ENCODE measurements around the gene UBE2D1. TPM values are rescaled to one million over a fixed set of nuclear protein-coding genes. Genes with fewer than 3 reads are reported as not detected.

Gene UBE2D1
- total RNA-seq, 2 donors from 2014 or later: 6.8 to 17.4 TPM

DNA sequence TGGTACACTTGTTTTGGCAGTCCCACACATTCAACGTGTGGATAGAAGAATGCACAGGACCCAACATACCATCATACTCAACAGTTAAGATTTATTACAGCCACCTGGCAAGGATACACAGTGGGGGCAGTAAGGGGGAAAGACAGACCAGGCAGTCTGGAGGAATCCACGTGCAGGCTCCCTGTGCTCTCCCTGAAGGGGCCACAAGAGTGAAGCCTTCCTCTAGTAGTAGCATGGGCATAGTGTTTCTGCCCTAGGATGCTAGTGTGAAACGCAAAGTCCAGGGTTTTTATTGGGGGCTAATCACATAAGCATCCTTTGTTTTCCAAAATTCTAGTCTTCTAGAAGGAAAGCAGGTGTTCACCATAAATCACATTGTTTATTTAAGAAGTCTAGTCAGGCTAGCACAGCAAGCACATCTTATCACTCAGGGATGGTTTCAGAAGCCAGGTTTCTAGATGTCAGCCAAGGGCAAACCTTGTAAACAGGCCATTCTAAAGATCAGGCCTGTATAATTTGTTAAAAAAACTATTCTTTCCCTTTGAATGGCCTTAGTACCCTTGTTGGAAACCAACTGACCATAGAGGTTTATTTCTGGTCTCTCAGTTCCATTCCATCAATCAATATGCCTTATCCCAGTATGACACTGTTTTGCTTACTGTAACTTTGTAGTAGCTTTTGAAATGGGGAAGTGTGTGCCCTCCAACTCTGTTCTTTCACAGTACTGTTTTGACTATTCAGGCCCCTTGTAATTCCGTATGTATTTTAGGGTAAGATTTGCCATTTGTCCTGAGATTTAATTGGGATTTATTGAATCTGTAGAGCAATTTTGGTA lies 38.0 kb downstream of the UBE2D1 start:
- TF ChIP-seq, protein P1, sequence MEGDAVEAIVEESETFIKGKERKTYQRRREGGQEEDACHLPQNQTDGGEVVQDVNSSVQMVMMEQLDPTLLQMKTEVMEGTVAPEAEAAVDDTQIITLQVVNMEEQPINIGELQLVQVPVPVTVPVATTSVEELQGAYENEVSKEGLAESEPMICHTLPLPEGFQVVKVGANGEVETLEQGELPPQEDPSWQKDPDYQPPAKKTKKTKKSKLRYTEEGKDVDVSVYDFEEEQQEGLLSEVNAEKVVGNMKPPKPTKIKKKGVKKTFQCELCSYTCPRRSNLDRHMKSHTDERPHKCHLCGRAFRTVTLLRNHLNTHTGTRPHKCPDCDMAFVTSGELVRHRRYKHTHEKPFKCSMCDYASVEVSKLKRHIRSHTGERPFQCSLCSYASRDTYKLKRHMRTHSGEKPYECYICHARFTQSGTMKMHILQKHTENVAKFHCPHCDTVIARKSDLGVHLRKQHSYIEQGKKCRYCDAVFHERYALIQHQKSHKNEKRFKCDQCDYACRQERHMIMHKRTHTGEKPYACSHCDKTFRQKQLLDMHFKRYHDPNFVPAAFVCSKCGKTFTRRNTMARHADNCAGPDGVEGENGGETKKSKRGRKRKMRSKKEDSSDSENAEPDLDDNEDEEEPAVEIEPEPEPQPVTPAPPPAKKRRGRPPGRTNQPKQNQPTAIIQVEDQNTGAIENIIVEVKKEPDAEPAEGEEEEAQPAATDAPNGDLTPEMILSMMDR (IDR thresholded peaks at IDR 0.05): no peak
- H3K36me3 ChIP-seq: no peaks in the 10 kb centered on the region
- no peak for ATAC-seq (ENCODE audit: insufficient number of reproducible peaks, low FRiP score, low read depth)

DNA sequence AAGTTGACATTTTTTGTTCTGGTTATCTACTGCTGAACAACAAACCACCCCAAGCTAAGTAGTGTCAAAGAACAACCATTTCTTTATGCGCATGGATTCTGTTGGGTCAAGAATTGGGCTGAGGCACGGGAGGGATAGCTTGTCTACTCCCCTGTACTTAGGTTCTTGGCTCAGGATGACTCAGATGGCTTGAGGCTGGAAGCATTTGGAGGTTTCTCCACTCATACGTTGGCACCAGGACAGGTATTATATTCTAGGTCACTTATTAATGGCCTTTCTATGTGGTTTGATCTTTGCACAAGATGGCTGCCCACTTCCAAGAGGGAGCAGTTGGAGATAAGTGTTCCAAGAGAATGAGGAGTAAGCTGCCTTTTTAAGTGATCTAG lies 38.6 kb downstream of the UBE2D1 start:
- Histone ChIP-seq H3K36me3 (no peaks in the 10 kb centered on the region), H3K4me3 (no peak overlapping the region), H3K27ac (no peak overlapping the region), H3K4me1 (ENCODE audit: control insufficient read depth in 1 of 2, low read depth in 2 of 2) (no peaks in the 10 kb centered on the region), H3K27me3 (replicated peaks; ENCODE audit: insufficient read depth) (no peaks in the 10 kb centered on the region), H3K9me3 (no peaks in the 10 kb centered on the region)
- TF ChIP-seq, protein P1 (IDR thresholded peaks at IDR 0.05): no peak
- ATAC-seq (ENCODE audit: insufficient number of reproducible peaks, low FRiP score, low read depth) (no peak), DNase-seq (ENCODE audit: low spot score) (no peak)

More for the DNA sequence above, 38.0 kb downstream of the UBE2D1 start:
- Histone ChIP-seq H3K4me1 (ENCODE audit: control insufficient read depth in 1 of 2, low read depth in 2 of 2) (no peaks in the 10 kb centered on the region), H3K9me3 (no peaks in the 10 kb centered on the region), H3K27ac (no peak overlapping the region), H3K27me3 (replicated peaks; ENCODE audit: insufficient read depth) (no peaks in the 10 kb centered on the region), H3K4me3 (no peak overlapping the region)
- no peak for DNase-seq (ENCODE audit: low spot score)

DNA sequence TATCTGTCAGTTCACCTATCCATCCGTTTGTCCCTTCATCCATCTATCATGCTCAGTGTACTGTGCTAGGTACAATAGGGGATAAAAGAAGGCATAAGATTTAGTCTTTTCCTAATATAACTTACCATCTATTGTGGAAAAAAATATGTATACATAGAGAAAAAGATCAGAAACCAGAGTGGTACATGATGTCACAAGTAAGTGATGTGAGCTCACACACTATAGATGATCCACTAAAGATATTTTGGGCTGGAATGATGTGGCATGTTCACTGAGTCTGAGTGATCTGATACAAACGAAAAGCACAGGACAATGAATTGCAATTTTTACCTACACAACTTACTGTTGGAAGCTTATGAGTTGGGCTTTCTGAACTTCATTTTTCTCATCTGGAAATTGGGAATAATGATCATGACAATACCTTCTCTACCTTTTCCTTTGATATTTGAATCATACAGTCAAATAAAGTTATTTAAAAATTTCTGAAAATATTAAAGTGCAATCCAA lies 47.7 kb downstream of the UBE2D1 start:
- Histone ChIP-seq H3K4me3 (no peak overlapping the region), H3K27ac (no peak overlapping the region), H3K36me3 (no peaks in the 10 kb centered on the region), H3K4me1 (ENCODE audit: control insufficient read depth in 1 of 2, low read depth in 2 of 2) (peaks cover 8 to 24% of the 10 kb centered on the region in 2 donors), H3K9me3 (no peaks in the 10 kb centered on the region), H3K27me3 (replicated peaks; ENCODE audit: insufficient read depth) (no peaks in the 10 kb centered on the region)
- ATAC-seq (ENCODE audit: insufficient number of reproducible peaks, low FRiP score, low read depth) (no peak), DNase-seq (ENCODE audit: low spot score) (no peak)
- TF ChIP-seq, protein P1 (IDR thresholded peaks at IDR 0.05): no peak

- Histone ChIP-seq H3K27ac (peak overlapping the region; percentile 90 to 92), H3K4me3 (peak overlapping the region; percentile 89), H3K27me3 (replicated peaks; ENCODE audit: insufficient read depth) (no peaks in the 10 kb centered on the region), H3K4me1 (ENCODE audit: control insufficient read depth in 1 of 2, low read depth in 2 of 2) (peaks cover 8 to 26% of the 10 kb centered on the region in 2 donors), H3K9me3 (no peaks in the 10 kb centered on the region), H3K36me3 (peaks cover 10% of the 10 kb centered on the region)
- DNase-seq (ENCODE audit: low spot score) (no peak), ATAC-seq (ENCODE audit: insufficient number of reproducible peaks, low FRiP score, low read depth) (no peak)
- TF ChIP-seq, protein P1 (IDR thresholded peaks at IDR 0.05): no peak
Observed at GRCh38 chr10:58384095-58384494, 49.3 kb downstream of the UBE2D1 start.

GRCh38 chr10:58384544-58384998 lies 49.8 kb downstream of the UBE2D1 start:
- TF ChIP-seq, protein P1 (IDR thresholded peaks at IDR 0.05): no peak
- no peaks in the 10 kb centered on the region for H3K27me3 ChIP-seq (replicated peaks; ENCODE audit: insufficient read depth)
- ATAC-seq (ENCODE audit: insufficient number of reproducible peaks, low FRiP score, low read depth) (no peak), DNase-seq (ENCODE audit: low spot score) (no peak)
- H3K36me3 ChIP-seq: peaks cover 13% of the 10 kb centered on the region
- H3K4me1 ChIP-seq (ENCODE audit: control insufficient read depth in 1 of 2, low read depth in 2 of 2): peaks cover 8 to 26% of the 10 kb centered on the region in 2 donors
- H3K9me3 ChIP-seq: no peaks in the 10 kb centered on the region
- H3K27ac ChIP-seq: peak overlapping the region; percentile 90 to 92
- H3K4me3 ChIP-seq: peak overlapping the region; percentile 89

Data from thoracic aorta (tissue), 2 donors.